Liver (tissue), 9 donors: ENCODE measurements around the gene AJAP1. TPM values are rescaled to one million over a fixed set of nuclear protein-coding genes. Genes with fewer than 3 reads are reported as not detected.

Source experiments
- DNase-seq: peaks from one replicate; pipeline ENCODE4 v3.0.0-alpha.2; 2017; ENCODE audit warnings: low spot score
- H3K27ac ChIP-seq, 2 donors: one replicate each; pipeline ENCODE4 v1.7.0; 2013; ENCODE audit warnings: inconsistent platforms in 2 of 2, low read length in 2 of 2, control low read depth in 1 of 2, low read depth in 1 of 2, mild to moderate bottlenecking in 1 of 2
- H3K27me3 ChIP-seq, 4 donors: one replicate each; pipeline versions ENCODE4 v1.6.1 to v1.7.0; 2013; ENCODE audit warnings: low read length in 3 of 4, inconsistent platforms in 1 of 4, mild to moderate bottlenecking in 1 of 4, moderate library complexity in 1 of 4; ENCODE audit not compliant: control insufficient read depth in 4 of 4, insufficient read depth in 4 of 4
- H3K36me3 ChIP-seq, 4 donors: one replicate each; pipeline versions ENCODE4 v1.6.1 to v1.7.0; 2013; ENCODE audit warnings: low read length in 3 of 4, mild to moderate bottlenecking in 3 of 4, low read depth in 1 of 4, moderate library complexity in 1 of 4; ENCODE audit not compliant: control insufficient read depth in 4 of 4, insufficient read depth in 3 of 4
- H3K4me1 ChIP-seq, 4 donors: one replicate each; pipeline versions ENCODE4 v1.6.1 to v1.7.0; 2013; ENCODE audit warnings: low read length in 3 of 4, mild to moderate bottlenecking in 3 of 4, moderate library complexity in 1 of 4; ENCODE audit not compliant: control insufficient read depth in 4 of 4, insufficient read depth in 4 of 4
- H3K4me3 ChIP-seq, 3 donors: one replicate each; pipeline versions ENCODE4 v1.6.1 to v1.7.0; 2013; ENCODE audit warnings: low read length in 3 of 3, control low read depth in 1 of 3, low read depth in 1 of 3, mild to moderate bottlenecking in 1 of 3
- H3K9ac ChIP-seq, 2 donors: one replicate each; pipeline ENCODE4 v1.7.0; 2013; ENCODE audit warnings: low read length in 2 of 2, mild to moderate bottlenecking in 2 of 2, moderate library complexity in 2 of 2, control low read depth in 1 of 2, low read depth in 1 of 2
- H3K9me3 ChIP-seq, 4 donors: one replicate each; pipeline versions ENCODE4 v1.6.1 to v1.7.0; 2013; ENCODE audit warnings: low read length in 3 of 4; ENCODE audit not compliant: control insufficient read depth in 4 of 4
- ATF3 ChIP-seq: IDR thresholded peaks from 2 replicates; pipeline ENCODE4 v1.6.1; 2016; ENCODE audit warnings: antibody characterized with exemption
- CTCF ChIP-seq: fragments of 150-350 bp; IDR thresholded peaks from 2 replicates; pipeline ENCODE4 v1.5.1; 2017; ENCODE audit warnings: improper control_type of control experiment, low read depth, low read length; ENCODE audit not compliant: missing input control
- EGR1 ChIP-seq, 2 donors: IDR thresholded peaks; 2 replicates each; pipeline ENCODE4 v1.6.1; 2016 to 2018; ENCODE audit warnings: antibody characterized with exemption in 2 of 2, low read depth in 2 of 2
- FOXA2 ChIP-seq: IDR thresholded peaks from 2 replicates; pipeline ENCODE4 v1.6.1; 2016; ENCODE audit warnings: antibody characterized with exemption
- GABPA ChIP-seq, 2 donors: IDR thresholded peaks in 1 of 2; conservative IDR thresholded peaks in 1 of 2; 2 replicates each; pipeline ENCODE4 v1.6.1; 2016; ENCODE audit warnings: antibody characterized with exemption in 2 of 2, mild to moderate bottlenecking in 1 of 2, moderate library complexity in 1 of 2
- HNF4A ChIP-seq, 2 donors: conservative IDR thresholded peaks; 2 replicates each; pipeline ENCODE4 v1.6.1; 2016; ENCODE audit warnings: antibody characterized with exemption in 2 of 2, mild to moderate bottlenecking in 2 of 2
- HNF4G ChIP-seq: IDR thresholded peaks from 2 replicates; pipeline ENCODE4 v1.6.1; 2016; ENCODE audit warnings: antibody characterized with exemption
- JUND ChIP-seq, 2 donors: IDR thresholded peaks; 2 replicates each; pipeline ENCODE4 v1.6.1; 2016; ENCODE audit warnings: antibody characterized with exemption in 2 of 2
- NR2F2 ChIP-seq: IDR thresholded peaks from 2 replicates; pipeline ENCODE4 v1.6.1; 2016; ENCODE audit warnings: antibody characterized with exemption
- REST ChIP-seq: IDR thresholded peaks from 2 replicates; pipeline ENCODE4 v1.6.1; 2016; ENCODE audit warnings: antibody characterized with exemption, mild to moderate bottlenecking
- RXRA ChIP-seq, 2 donors: IDR thresholded peaks; 2 replicates each; pipeline ENCODE4 v1.6.1; 2017 to 2018; ENCODE audit warnings: antibody characterized with exemption in 2 of 2, mild to moderate bottlenecking in 1 of 2
- SP1 ChIP-seq: IDR thresholded peaks from 2 replicates; pipeline ENCODE4 v1.6.1; 2018; ENCODE audit warnings: antibody characterized with exemption, mild to moderate bottlenecking
- TAF1 ChIP-seq: conservative IDR thresholded peaks from 2 replicates; pipeline ENCODE4 v1.6.1; 2016; ENCODE audit warnings: antibody characterized with exemption, mild to moderate bottlenecking
- YY1 ChIP-seq: IDR thresholded peaks from 2 replicates; pipeline ENCODE4 v1.6.1; 2016; ENCODE audit warnings: antibody characterized with exemption, mild to moderate bottlenecking
- WGBS: extraction: QIAGEN DNeasy Blood & Tissue Kit; methylation state at CpG from one replicate; pipeline ENCODE4 v1.1.7; 2013; 5-methylcytosine and 5-hydroxymethylcytosine counted together
- polyA plus RNA-seq, 2 donors: library from polyadenylated mRNA; stranded (reverse) in 1 of 2; unstranded in 1 of 2; fragments of 200-250 nt in 1 of 2; fragments of >200 nt in 1 of 2; fragmentation: Nextera tagmentation in 1 of 2; extraction: Ambion mirVana in 1 of 2; gene quantifications; one replicate each; pipeline versions ENCODE4 v1.2.1 to v1.2.3, GENCODE V29; 2013 to 2015
- total RNA-seq, 2 donors: library from RNA; depleted of rRNA; stranded (reverse); fragments of >200 nt; gene quantifications; one replicate each; pipeline ENCODE4 v1.2.3, GENCODE V29; 2014
- donor health status: healthy.
- donor health status: healthy.
- donor health status: healthy.
- donor health status: healthy.
- donor health status: healthy.

AJAP1 gene
- total and polyA plus RNA-seq, 4 donors = under 0.01 to 0.21 (median 0.08) TPM; not detected in 1

DNA sequence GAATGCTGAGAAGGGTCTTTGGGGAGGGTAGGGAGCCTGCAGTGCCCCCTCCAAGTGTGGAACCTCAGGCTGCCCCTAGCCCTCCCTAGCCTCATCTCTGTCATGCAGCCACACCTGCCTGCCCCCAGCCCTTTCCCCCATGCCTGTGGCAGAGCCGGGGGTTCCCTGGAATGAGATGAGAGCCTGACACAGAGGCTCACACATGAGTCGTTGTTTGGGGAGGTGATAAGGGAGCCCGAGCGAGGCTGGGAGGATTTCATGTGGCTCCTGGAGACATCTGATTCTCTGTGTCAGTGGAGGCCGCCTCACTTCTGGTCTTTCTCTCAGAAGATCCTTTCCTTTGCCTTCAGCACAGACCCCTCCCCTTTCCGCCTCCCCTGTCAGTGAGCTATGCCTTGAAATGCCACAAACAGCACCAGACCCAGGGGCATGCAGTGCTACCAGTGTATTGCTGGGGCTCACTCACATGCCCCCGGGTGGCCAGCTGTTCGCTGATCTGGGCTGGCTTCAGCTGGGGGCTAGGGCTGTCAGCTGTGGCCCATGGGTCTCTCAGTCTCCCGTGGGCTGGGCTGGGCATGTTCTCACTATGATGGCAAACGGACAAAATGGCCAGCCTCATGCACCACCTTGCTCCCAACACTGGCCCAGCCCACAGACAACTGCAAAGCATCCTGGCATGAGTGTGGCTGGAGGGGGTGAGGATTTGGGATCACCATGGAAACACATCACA lies 102.6 kb downstream of the AJAP1 start:
- H3K36me3 ChIP-seq = no peaks in the 10 kb centered on the region
- TF ChIP-seq TAF1 = no peak
- TF ChIP-seq FOXA2 = no peak
- TF ChIP-seq RXRA (IDR thresholded peaks at IDR 0.05) = no peak
- TF ChIP-seq REST = no peak
- TF ChIP-seq YY1 = no peak
- no peak for TF ChIP-seq EGR1 (IDR thresholded peaks at IDR 0.05; ENCODE audit: low read depth in 2 of 2)
- TF ChIP-seq HNF4A (conservative IDR thresholded peaks at IDR 0.05) = no peak
- H3K9me3 ChIP-seq = peaks cover 0 to 2% (median 0%) of the 10 kb centered on the region in 4 donors
- H3K4me3 ChIP-seq = no peak overlapping the region
- H3K4me1 ChIP-seq = no peaks in the 10 kb centered on the region
- no peaks in the 10 kb centered on the region for H3K27me3 ChIP-seq
- H3K27ac ChIP-seq = no peak overlapping the region
- WGBS = 64% methylated on average over 10 of the region's 10 CpGs
- no peak overlapping the region for H3K9ac ChIP-seq
- no peak for DNase-seq

GRCh38 chr1:4759671-4760070 lies 105.3 kb downstream of the AJAP1 start:
- WGBS = 82% methylated on average over 8 of the region's 8 CpGs
- H3K27ac ChIP-seq = no peak overlapping the region
- DNase-seq = no peak
- TF ChIP-seq EGR1 (IDR thresholded peaks at IDR 0.05; ENCODE audit: low read depth in 2 of 2) (no peak), FOXA2 (no peak), ATF3 (no peak), HNF4A (conservative IDR thresholded peaks at IDR 0.05) (no peak), SP1 (no peak), CTCF (no peak), YY1 (no peak), RXRA (IDR thresholded peaks at IDR 0.05) (no peak), NR2F2 (no peak), GABPA (IDR thresholded peaks at IDR 0.05 in 1 of 2, conservative IDR thresholded peaks at IDR 0.05 in 1 of 2) (no peak), HNF4G (no peak), JUND (IDR thresholded peaks at IDR 0.05) (no peak)
- H3K4me3 ChIP-seq = no peak overlapping the region
- H3K4me1 ChIP-seq = no peaks in the 10 kb centered on the region
- H3K9ac ChIP-seq = no peak overlapping the region
- peaks cover 0 to 2% (median 0%) of the 10 kb centered on the region in 4 donors for H3K9me3 ChIP-seq
- H3K27me3 ChIP-seq = no peaks in the 10 kb centered on the region
- no peaks in the 10 kb centered on the region for H3K36me3 ChIP-seq
